ENCODE data around the gene UBQLN2.
"Not testable (repeated sequence)": the region's sequence is repeated elsewhere in the genome, so short reads cannot be mapped to it uniquely, and the experiment has no call there.

UBQLN2 gene

GRCh38 chrX:56563231-56564161, at the start of gene UBQLN2:
Gene UBQLN2, plus strand, starts transcription at chrX:56563627. Its CDS starts 247 bp downstream, at chrX:56563874.
- peak; percentile 31 for DNase-seq

- DNase-seq: no peak
Measured at GRCh38 chrX:56519642-56520041, 43.8 kb upstream of the UBQLN2 start.

GRCh38 chrX:56529482-56530007, 33.9 kb upstream of the UBQLN2 start:
- not testable (repeated sequence) for DNase-seq

GRCh38 chrX:56530011-56530410, 33.4 kb upstream of the UBQLN2 start:
- DNase-seq: no peak

- DNase-seq: no peak
Measured at GRCh38 chrX:56550667-56551066, 12.8 kb upstream of the UBQLN2 start.

GRCh38 chrX:56554870-56555269, 8.6 kb upstream of the UBQLN2 start:
- no peak for DNase-seq

GRCh38 chrX:56557376-56557929, 6.0 kb upstream of the UBQLN2 start:
- DNase-seq: no peak

- no peak for DNase-seq
Measured at GRCh38 chrX:56564164-56564885, 898 bp downstream of the UBQLN2 start.

- no peak for DNase-seq
Measured at GRCh38 chrX:56564921-56565840, 1.8 kb downstream of the UBQLN2 start.

GRCh38 chrX:56569378-56570057, 6.1 kb downstream of the UBQLN2 start:
- DNase-seq: no peak

GRCh38 chrX:56572975-56573374, 9.5 kb downstream of the UBQLN2 start:
- DNase-seq: no peak

- DNase-seq: no peak
Measured at GRCh38 chrX:56574861-56575260, 11.4 kb downstream of the UBQLN2 start.

GRCh38 chrX:56576721-56577120, 13.3 kb downstream of the UBQLN2 start:
- DNase-seq: no peak

- DNase-seq: no peak
Measured at GRCh38 chrX:56588397-56589188, 25.2 kb downstream of the UBQLN2 start.

GRCh38 chrX:56591830-56592229, 28.4 kb downstream of the UBQLN2 start:
- DNase-seq: not testable (repeated sequence)

GRCh38 chrX:56600141-56600540, 36.7 kb downstream of the UBQLN2 start:
- DNase-seq: no peak

GRCh38 chrX:56600987-56601386, 37.6 kb downstream of the UBQLN2 start:
- DNase-seq: no peak

GRCh38 chrX:56615282-56615681, 51.9 kb downstream of the UBQLN2 start:
- DNase-seq: no peak
